Osteocyte (in vitro differentiated cells): ENCODE measurements around the gene EEF1E1. TPM values are rescaled to one million over a fixed set of nuclear protein-coding genes. Genes with fewer than 3 reads are reported as not detected.
"Not testable (repeated sequence)": the region's sequence is repeated elsewhere in the genome, so short reads cannot be mapped to it uniquely, and the experiment has no call there.

ENCODE experiments used
- DNase-seq: peaks from one replicate; pipeline ENCODE4 v3.0.0; 2021; ENCODE audit warnings: mixed read lengths; ENCODE audit not compliant: unreplicated experiment; ENCODE audit errors: extremely low spot score
- H3K27ac Mint-ChIP-seq: one replicate; pipeline ENCODE4 v1.8.0; 2021; ENCODE audit warnings: mild to moderate bottlenecking, mixed read lengths; ENCODE audit not compliant: unreplicated experiment
- H3K27me3 Mint-ChIP-seq: one replicate; pipeline ENCODE4 v1.8.0; 2021; ENCODE audit warnings: mixed read lengths; ENCODE audit not compliant: unreplicated experiment
- H3K36me3 Mint-ChIP-seq: one replicate; pipeline ENCODE4 v1.8.0; 2021; ENCODE audit warnings: mixed read lengths; ENCODE audit not compliant: unreplicated experiment
- H3K4me1 Mint-ChIP-seq: one replicate; pipeline ENCODE4 v1.8.0; 2021; ENCODE audit warnings: mixed read lengths; ENCODE audit not compliant: unreplicated experiment
- H3K4me3 Mint-ChIP-seq: one replicate; pipeline ENCODE4 v1.8.0; 2021; ENCODE audit warnings: mild to moderate bottlenecking, moderate library complexity, mixed read lengths; ENCODE audit not compliant: unreplicated experiment
- H3K9me3 Mint-ChIP-seq: one replicate; pipeline ENCODE4 v1.8.0; 2021; ENCODE audit warnings: mixed read lengths; ENCODE audit not compliant: unreplicated experiment
- CTCF ChIP-seq: fragments of 200-600 bp; sonication (generic); IDR thresholded peaks from 2 replicates; pipeline ENCODE4 v1.5.0; 2021; ENCODE audit warnings: antibody characterized with exemption, mild to moderate bottlenecking, moderate library complexity
- total RNA-seq: library from RNA; stranded (reverse); gene quantifications from 2 replicates; pipeline ENCODE4 v1.2.1, GENCODE V29; 2021

The EEF1E1 gene
- total RNA-seq, 1 donor from 2014 or later = 24.5 TPM

DNA sequence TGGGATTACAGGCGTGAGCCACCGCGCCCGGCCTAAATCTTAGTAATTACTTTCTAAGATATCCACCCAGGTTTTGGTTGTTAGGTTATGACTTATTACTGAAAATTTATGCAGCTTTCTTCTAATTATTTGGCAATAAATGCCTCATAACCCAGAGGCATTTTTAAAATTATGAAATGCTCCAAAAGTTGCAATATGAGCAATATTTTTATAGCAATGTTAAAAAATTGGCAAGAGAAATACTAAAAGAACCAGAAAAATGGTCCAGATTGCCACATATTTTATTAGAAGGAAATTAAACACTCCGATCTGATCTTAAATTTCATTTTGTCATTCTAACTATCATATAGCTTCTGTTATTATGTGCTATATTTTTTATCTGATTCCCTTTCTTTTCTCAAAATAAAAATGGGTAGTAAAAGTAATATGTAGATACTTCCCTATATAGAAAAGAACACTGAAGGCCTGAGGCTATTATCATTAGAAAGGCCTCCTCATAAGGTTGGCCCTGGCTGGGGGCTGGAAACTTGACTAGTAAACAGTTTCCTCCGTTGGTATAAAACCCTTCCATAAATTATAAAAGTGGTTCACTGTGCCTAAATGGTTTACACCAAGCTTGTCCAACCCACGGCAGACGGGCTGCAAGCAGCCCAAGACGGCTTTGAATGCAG lies 60.3 kb downstream of the EEF1E1 start:
- peak overlapping the region; percentile 82 for H3K27ac Mint-ChIP-seq
- peaks cover 21% of the 10 kb centered on the region for H3K4me1 Mint-ChIP-seq
- H3K4me3 Mint-ChIP-seq = no peak overlapping the region
- TF ChIP-seq CTCF = no peak
- no peak for DNase-seq
- peaks cover 21% of the 10 kb centered on the region for H3K36me3 Mint-ChIP-seq
- no peaks in the 10 kb centered on the region for H3K27me3 Mint-ChIP-seq
- peaks cover 12% of the 10 kb centered on the region for H3K9me3 Mint-ChIP-seq

GRCh38 chr6:8034107-8034506 lies 68.2 kb downstream of the EEF1E1 start:
- H3K27ac Mint-ChIP-seq, H3K4me1 Mint-ChIP-seq, DNase-seq, H3K4me3 Mint-ChIP-seq, H3K27me3 Mint-ChIP-seq: not testable (repeated sequence)
- Mint-ChIP-seq H3K9me3 (peaks cover 18% of the 10 kb centered on the region), H3K36me3 (peaks cover 22% of the 10 kb centered on the region)

DNA sequence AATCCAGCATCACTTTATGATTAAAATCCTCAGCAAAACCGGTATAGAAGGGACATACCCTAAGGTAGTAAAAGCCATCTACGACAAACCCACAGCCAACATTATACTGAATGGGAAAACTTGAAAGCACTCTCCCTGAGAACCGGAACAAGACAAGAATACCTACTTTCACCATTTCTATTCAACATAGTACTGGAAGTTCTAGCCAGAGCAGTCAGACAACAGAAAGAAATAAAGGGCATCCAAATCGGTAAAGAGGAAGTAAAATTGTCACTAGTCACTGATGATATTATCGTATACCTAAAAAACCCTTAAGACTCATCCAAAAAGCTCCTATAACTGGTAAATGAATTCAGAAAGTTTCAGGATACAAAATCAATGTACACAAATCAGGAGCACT lies 71.4 kb downstream of the EEF1E1 start:
- no peak for TF ChIP-seq CTCF
- Mint-ChIP-seq H3K4me3 (no peak overlapping the region), H3K36me3 (peaks cover 5% of the 10 kb centered on the region), H3K4me1 (peaks cover 18% of the 10 kb centered on the region), H3K9me3 (peaks cover 4% of the 10 kb centered on the region), H3K27me3 (no peaks in the 10 kb centered on the region), H3K27ac (no peak overlapping the region)
- DNase-seq = no peak

Other genes starting within 250 kb of the EEF1E1 start
- gene TXNDC5, start 191.8 kb downstream of the EEF1E1 start, total RNA-seq = 148 and 153 TPM in 2 replicates
- gene BLOC1S5, start 38.2 kb downstream of the EEF1E1 start, total RNA-seq = 9.1 and 11.0 TPM in 2 replicates